MV-4-11 (cell line): Measurements from ENCODE around the gene KLHL17.
"Not testable (repeated sequence)": the region's sequence is repeated elsewhere in the genome, so short reads cannot be mapped to it uniquely, and the experiment has no call there.

Experiments used
- DNase-seq: peaks from one replicate; lab custom pipeline; 2025; lab: John Stamatoyannopoulos, UW

KLHL17 gene

GRCh38 chr1:982765-983436 is 22.5 kb downstream of the KLHL17 start:
- DNase-seq: no peak

GRCh38 chr1:983798-984475 is 23.6 kb downstream of the KLHL17 start:
- no peak for DNase-seq

GRCh38 chr1:984476-984814 is 24.1 kb downstream of the KLHL17 start:
- no peak for DNase-seq

GRCh38 chr1:985126-985525 is 24.7 kb downstream of the KLHL17 start:
- no peak for DNase-seq

- DNase-seq: not testable (repeated sequence)
Measured at GRCh38 chr1:988061-988460, 27.7 kb downstream of the KLHL17 start.

- DNase-seq: not testable (repeated sequence)
Measured at GRCh38 chr1:991275-991674, 30.9 kb downstream of the KLHL17 start.

- no peak for DNase-seq
Measured at GRCh38 chr1:991895-992294, 31.5 kb downstream of the KLHL17 start.

GRCh38 chr1:992362-992761 is 32.0 kb downstream of the KLHL17 start:
- DNase-seq: no peak

GRCh38 chr1:993379-993995 is 33.1 kb downstream of the KLHL17 start:
- DNase-seq: no peak

GRCh38 chr1:994546-994945 is 34.2 kb downstream of the KLHL17 start:
- not testable (repeated sequence) for DNase-seq

- DNase-seq: no peak
Measured at GRCh38 chr1:995665-996633, 35.6 kb downstream of the KLHL17 start.

GRCh38 chr1:996851-997712 is 36.7 kb downstream of the KLHL17 start:
- DNase-seq: no peak

- DNase-seq: no peak
Measured at GRCh38 chr1:997713-997992, 37.3 kb downstream of the KLHL17 start.

- no peak for DNase-seq
Measured at GRCh38 chr1:997993-998744, 37.8 kb downstream of the KLHL17 start.

- DNase-seq: no peak
Measured at GRCh38 chr1:998745-998994, 38.3 kb downstream of the KLHL17 start.

- no peak for DNase-seq
Measured at GRCh38 chr1:998995-999724, 38.8 kb downstream of the KLHL17 start.

- DNase-seq: peak; percentile 66
Measured at GRCh38 chr1:999725-1000356, 39.5 kb downstream of the KLHL17 start, which contains the start of gene HES4. Gene HES4 (minus strand): TSS chr1:1000097. CDS start chr1:999973, 124 bp downstream.

- DNase-seq: peak; percentile 50
Measured at GRCh38 chr1:1000357-1001056, 40.1 kb downstream of the KLHL17 start.
